Measurements from ENCODE around the gene RLIM. TPM values are rescaled to one million over a fixed set of nuclear protein-coding genes. Genes with fewer than 3 reads are reported as not detected.

The RLIM gene
- total RNA-seq, 1 experiment from 2014 or later = 36.4 TPM

DNA sequence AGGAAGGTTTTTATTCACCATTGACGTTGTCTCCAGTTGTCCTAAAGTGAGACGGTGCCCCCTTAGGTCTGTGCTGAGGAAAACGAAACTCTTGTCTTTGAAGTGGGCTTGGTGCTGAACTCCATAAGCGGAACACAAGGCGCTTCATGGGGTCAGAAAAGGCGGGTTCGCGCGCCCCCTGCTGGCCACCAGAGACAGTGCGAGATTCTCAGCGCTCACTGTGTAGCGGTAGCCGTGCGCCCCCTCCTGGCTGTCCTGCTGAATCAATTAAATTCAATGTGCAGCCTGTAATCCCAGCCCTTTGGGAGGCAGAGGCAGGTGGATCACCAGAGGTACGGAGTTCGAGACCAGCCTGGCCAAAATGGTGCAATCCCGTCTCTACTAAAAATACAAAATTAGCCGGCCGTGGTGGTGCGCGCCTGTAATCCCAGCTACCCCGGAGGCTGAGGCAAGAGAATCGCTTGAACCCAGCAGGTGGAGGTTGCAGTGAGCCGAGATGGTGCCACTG lies 64.1 kb downstream of the RLIM start:
- Histone ChIP-seq H2BK120ac (ENCODE audit: low read depth, low read length, poor library complexity, severe bottlenecking) (no peak overlapping the region), H3K18ac (ENCODE audit: insufficient read length, low read depth, low read length) (no peak overlapping the region), H2BK15ac (ENCODE audit: low read depth, low read length) (no peak overlapping the region), H3K23ac (ENCODE audit: insufficient read length, low read depth, low read length) (no peak overlapping the region), H3K27me3 (ENCODE audit: insufficient read depth, low read length) (no peaks in the 10 kb centered on the region), H3K56ac (ENCODE audit: insufficient read length, low read depth, low read length) (no peak overlapping the region), H3K4me2 (ENCODE audit: insufficient read depth, insufficient read length, low read length) (no peak overlapping the region), H2AK5ac (ENCODE audit: insufficient read length, low read length) (no peak overlapping the region), H3K27ac (ENCODE audit: insufficient read length, low read depth, low read length) (no peak overlapping the region), H3K9me3 (ENCODE audit: control insufficient read depth, low read depth, low read length) (no peaks in the 10 kb centered on the region), H4K91ac (ENCODE audit: insufficient read length, low read depth, low read length) (no peak overlapping the region), H3K79me1 (ENCODE audit: insufficient read depth, low read depth, low read length, poor library complexity, severe bottlenecking) (no peaks in the 10 kb centered on the region), H3K4ac (ENCODE audit: low read depth, low read length) (no peak overlapping the region), H4K5ac (ENCODE audit: insufficient read length, low read depth, low read length) (no peak overlapping the region), H2BK12ac (ENCODE audit: insufficient read length, low read depth, low read length) (no peak overlapping the region), H2BK5ac (ENCODE audit: insufficient read length, low read length) (no peak overlapping the region), H3K79me2 (ENCODE audit: insufficient read depth, low read length) (no peaks in the 10 kb centered on the region), H3K23me2 (ENCODE audit: insufficient read length, low read depth, low read length, poor library complexity, severe bottlenecking) (no peaks in the 10 kb centered on the region), H4K8ac (replicated peaks; ENCODE audit: insufficient read length, low read depth, low read length) (no peak overlapping the region), H3T11ph (ENCODE audit: low read length) (no peak overlapping the region), H4K20me1 (ENCODE audit: control insufficient read depth, insufficient read depth, insufficient read length) (no peaks in the 10 kb centered on the region), H3K4me1 (ENCODE audit: insufficient read depth, low read length) (no peaks in the 10 kb centered on the region), H2BK20ac (ENCODE audit: low read depth, low read length, poor library complexity, severe bottlenecking) (no peak overlapping the region), H2AFZ (ENCODE audit: low read length) (no peak overlapping the region), H3K9ac (ENCODE audit: extremely low read depth, insufficient read length, low read length) (no peak overlapping the region), H3K14ac (ENCODE audit: insufficient read depth, low read length) (no peak overlapping the region)
- Mint-ChIP-seq H3K27me3 (ENCODE audit: low read depth) (no peaks in the 10 kb centered on the region; the same call in 1 of the 2 replicates), H3K36me3 (ENCODE audit: insufficient read depth in 1 of 3, low read depth in 3 of 3) (peaks cover 7% of the 10 kb centered on the region in 3 experiments; a peak in 5 of 7 replicates), H3K4me3 (no peak overlapping the region), H3K9me3 (peaks cover 40 to 43% of the 10 kb centered on the region in 2 experiments), H3K27ac (no peak overlapping the region), H3K4me1 (peaks cover 3 to 11% of the 10 kb centered on the region in 2 experiments)
- DNase-seq = peak; percentile 86
- TF ChIP-seq, protein P1, sequence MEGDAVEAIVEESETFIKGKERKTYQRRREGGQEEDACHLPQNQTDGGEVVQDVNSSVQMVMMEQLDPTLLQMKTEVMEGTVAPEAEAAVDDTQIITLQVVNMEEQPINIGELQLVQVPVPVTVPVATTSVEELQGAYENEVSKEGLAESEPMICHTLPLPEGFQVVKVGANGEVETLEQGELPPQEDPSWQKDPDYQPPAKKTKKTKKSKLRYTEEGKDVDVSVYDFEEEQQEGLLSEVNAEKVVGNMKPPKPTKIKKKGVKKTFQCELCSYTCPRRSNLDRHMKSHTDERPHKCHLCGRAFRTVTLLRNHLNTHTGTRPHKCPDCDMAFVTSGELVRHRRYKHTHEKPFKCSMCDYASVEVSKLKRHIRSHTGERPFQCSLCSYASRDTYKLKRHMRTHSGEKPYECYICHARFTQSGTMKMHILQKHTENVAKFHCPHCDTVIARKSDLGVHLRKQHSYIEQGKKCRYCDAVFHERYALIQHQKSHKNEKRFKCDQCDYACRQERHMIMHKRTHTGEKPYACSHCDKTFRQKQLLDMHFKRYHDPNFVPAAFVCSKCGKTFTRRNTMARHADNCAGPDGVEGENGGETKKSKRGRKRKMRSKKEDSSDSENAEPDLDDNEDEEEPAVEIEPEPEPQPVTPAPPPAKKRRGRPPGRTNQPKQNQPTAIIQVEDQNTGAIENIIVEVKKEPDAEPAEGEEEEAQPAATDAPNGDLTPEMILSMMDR (conservative IDR thresholded peaks at IDR 0.05) = peak; percentile 100
- no CpG with 5 or more reads among the region's 24 CpGs for WGBS (ENCODE audit: extremely low coverage, insufficient read length, low lambda C conversion rate)
